Measurements from ENCODE around the gene RPRD1B.

DNA sequence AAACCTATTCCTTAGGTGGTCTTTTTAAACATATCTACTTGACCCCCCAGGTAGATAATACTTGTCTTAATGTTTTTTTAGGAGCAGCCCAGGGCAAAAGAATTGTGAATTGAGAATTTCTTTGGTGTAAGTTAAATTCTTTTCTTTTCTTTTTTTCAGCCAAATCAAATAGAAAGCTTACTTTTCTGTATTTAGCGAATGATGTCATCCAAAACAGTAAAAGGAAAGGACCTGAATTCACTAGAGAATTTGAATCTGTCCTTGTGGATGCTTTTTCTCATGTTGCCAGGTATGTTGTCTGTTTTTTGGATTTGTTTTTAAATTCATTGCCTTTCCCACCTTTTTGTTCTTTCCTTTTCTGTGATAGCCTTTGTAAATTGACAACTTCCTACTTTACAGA lies 6.7 kb downstream of the RPRD1B start:
- TF ChIP-seq, protein P1, sequence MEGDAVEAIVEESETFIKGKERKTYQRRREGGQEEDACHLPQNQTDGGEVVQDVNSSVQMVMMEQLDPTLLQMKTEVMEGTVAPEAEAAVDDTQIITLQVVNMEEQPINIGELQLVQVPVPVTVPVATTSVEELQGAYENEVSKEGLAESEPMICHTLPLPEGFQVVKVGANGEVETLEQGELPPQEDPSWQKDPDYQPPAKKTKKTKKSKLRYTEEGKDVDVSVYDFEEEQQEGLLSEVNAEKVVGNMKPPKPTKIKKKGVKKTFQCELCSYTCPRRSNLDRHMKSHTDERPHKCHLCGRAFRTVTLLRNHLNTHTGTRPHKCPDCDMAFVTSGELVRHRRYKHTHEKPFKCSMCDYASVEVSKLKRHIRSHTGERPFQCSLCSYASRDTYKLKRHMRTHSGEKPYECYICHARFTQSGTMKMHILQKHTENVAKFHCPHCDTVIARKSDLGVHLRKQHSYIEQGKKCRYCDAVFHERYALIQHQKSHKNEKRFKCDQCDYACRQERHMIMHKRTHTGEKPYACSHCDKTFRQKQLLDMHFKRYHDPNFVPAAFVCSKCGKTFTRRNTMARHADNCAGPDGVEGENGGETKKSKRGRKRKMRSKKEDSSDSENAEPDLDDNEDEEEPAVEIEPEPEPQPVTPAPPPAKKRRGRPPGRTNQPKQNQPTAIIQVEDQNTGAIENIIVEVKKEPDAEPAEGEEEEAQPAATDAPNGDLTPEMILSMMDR (IDR thresholded peaks at IDR 0.05; ENCODE audit: low read length): no peak
- no peak for TF ChIP-seq EZH2 (IDR thresholded peaks at IDR 0.05; ENCODE audit: borderline replicate concordance, low read length)

All from OCI-LY1 (cell line).